ACC112 (cell line): Measurements from ENCODE around the gene SLC16A1.

Source experiments
- H2AFZ ChIP-seq: fragments of 200-600 bp; sonication (generic); one replicate; pipeline ENCODE4 v1.6.0; 2017; ENCODE audit warnings: antibody characterized with exemption, low read length; ENCODE audit not compliant: unreplicated experiment
- H3K27ac ChIP-seq: fragments of 200-600 bp; sonication (generic); 2 replicates; pipeline ENCODE4 v1.5.1; 2014; ENCODE audit warnings: low read depth, mild to moderate bottlenecking, antibody characterized with exemption, low read length, moderate library complexity
- H3K27me3 ChIP-seq: fragments of 200-600 bp; sonication (generic); 2 replicates; pipeline ENCODE4 v1.6.1; 2014; ENCODE audit warnings: mild to moderate bottlenecking, antibody characterized with exemption, low read length, moderate library complexity, mixed read lengths; ENCODE audit not compliant: insufficient read depth
- H3K36me3 ChIP-seq: fragments of 200-600 bp; sonication (generic); 2 replicates; pipeline ENCODE4 v1.6.1; 2016; ENCODE audit warnings: mild to moderate bottlenecking, antibody characterized with exemption, low read length, moderate library complexity, mixed read lengths; ENCODE audit not compliant: insufficient read depth
- H3K4me1 ChIP-seq: fragments of 200-600 bp; sonication (generic); one replicate; pipeline ENCODE4 v1.6.1; 2016; ENCODE audit warnings: low read length, mixed read lengths; ENCODE audit not compliant: insufficient read depth, unreplicated experiment, control insufficient read depth
- H3K4me3 ChIP-seq: fragments of 200-600 bp; sonication (generic); 2 replicates; pipeline ENCODE4 v1.5.1; 2014; ENCODE audit warnings: mild to moderate bottlenecking, low read depth, low read length
- H3K79me2 ChIP-seq: fragments of 200-600 bp; sonication (generic); one replicate; pipeline ENCODE4 v1.6.0; 2016; ENCODE audit warnings: low read length; ENCODE audit not compliant: control insufficient read depth, unreplicated experiment, insufficient read depth

Gene SLC16A1

GRCh38 chr1:112866151-112866550 is 89.8 kb downstream of the SLC16A1 start:
- Histone ChIP-seq H3K79me2 (peaks cover 3% of the 10 kb centered on the region), H2AFZ (no peak overlapping the region), H3K4me3 (peak overlapping the region; percentile 45; the same call in 1 of the 2 replicates), H3K27ac (peak overlapping the region; percentile 89), H3K4me1 (peaks cover 27% of the 10 kb centered on the region), H3K27me3 (no peaks in the 10 kb centered on the region), H3K36me3 (no peaks in the 10 kb centered on the region)

GRCh38 chr1:112862753-112863426 is 93.1 kb downstream of the SLC16A1 start:
- Histone ChIP-seq H2AFZ (no peak overlapping the region), H3K4me1 (peaks cover 16% of the 10 kb centered on the region), H3K36me3 (no peaks in the 10 kb centered on the region), H3K4me3 (no peak overlapping the region), H3K27ac (no peak overlapping the region), H3K27me3 (no peaks in the 10 kb centered on the region), H3K79me2 (peaks cover 9% of the 10 kb centered on the region)
